H7 (cell line): ENCODE measurements around the gene MAN1C1. TPM values are rescaled to one million over a fixed set of nuclear protein-coding genes. Genes with fewer than 3 reads are reported as not detected.
"Not testable (repeated sequence)": the region's sequence is repeated elsewhere in the genome, so short reads cannot be mapped to it uniquely, and the experiment has no call there.

ENCODE experiments used
- DNase-seq: peaks from one replicate; pipeline ENCODE4 v3.0.0; 2012
- H3K27me3 ChIP-seq: 2 replicates; pipeline ENCODE4 v1.6.0; 2011; ENCODE audit warnings: mild to moderate bottlenecking, low read length; ENCODE audit not compliant: control insufficient read depth, insufficient read depth
- H3K36me3 ChIP-seq: replicated peaks from 2 replicates; pipeline ENCODE4 v1.5.1; 2011; ENCODE audit warnings: low read length; ENCODE audit not compliant: control insufficient read depth, insufficient read depth
- H3K4me3 ChIP-seq: 2 replicates; pipeline ENCODE4 v1.5.1; 2011; ENCODE audit warnings: low read depth, mild to moderate bottlenecking, control low read depth, low read length, moderate library complexity; ENCODE audit not compliant: insufficient read depth
- total RNA-seq: library from RNA; depleted of rRNA; stranded (reverse); fragments of >200 nt; shearing (Covaris generic); gene quantifications from 2 replicates; pipeline ENCODE4 v1.2.3, GENCODE V29; 2014

MAN1C1 gene
- total RNA-seq, 1 experiment from 2014 or later = 19.5 TPM

GRCh38 chr1:25596641-25597040, 19.9 kb upstream of the MAN1C1 start:
- not testable (repeated sequence) for DNase-seq, H3K27me3 ChIP-seq, H3K36me3 ChIP-seq, H3K4me3 ChIP-seq

- Histone ChIP-seq H3K36me3 (no peaks in the 10 kb centered on the region), H3K4me3 (no peak overlapping the region), H3K27me3 (peaks cover 1% of the 10 kb centered on the region)
- no peak for DNase-seq
These were observed 17.7 kb upstream of the MAN1C1 start for GRCh38 chr1:25598879-25599278.

GRCh38 chr1:25599969-25600610, 16.5 kb upstream of the MAN1C1 start:
- no peak for DNase-seq
- H3K36me3 ChIP-seq = no peaks in the 10 kb centered on the region
- H3K27me3 ChIP-seq = peaks cover 1% of the 10 kb centered on the region
- no peak overlapping the region for H3K4me3 ChIP-seq

GRCh38 chr1:25600971-25601699, 15.5 kb upstream of the MAN1C1 start:
- not testable (repeated sequence) for H3K4me3 ChIP-seq, H3K36me3 ChIP-seq, H3K27me3 ChIP-seq, DNase-seq

GRCh38 chr1:25603779-25604538, 12.6 kb upstream of the MAN1C1 start:
- H3K27me3 ChIP-seq, H3K4me3 ChIP-seq, DNase-seq, H3K36me3 ChIP-seq: not testable (repeated sequence)

GRCh38 chr1:25607123-25607522, 9.5 kb upstream of the MAN1C1 start:
- no peak for DNase-seq
- Histone ChIP-seq H3K27me3 (peaks cover 1% of the 10 kb centered on the region), H3K36me3 (no peaks in the 10 kb centered on the region), H3K4me3 (no peak overlapping the region)

GRCh38 chr1:25608488-25609178, 8.0 kb upstream of the MAN1C1 start:
- Histone ChIP-seq H3K27me3 (no peaks in the 10 kb centered on the region; the same call in 1 of the 2 replicates), H3K36me3 (no peaks in the 10 kb centered on the region), H3K4me3 (no peak overlapping the region)
- peak; percentile 85 for DNase-seq

- DNase-seq = peak; percentile 46
- Histone ChIP-seq H3K27me3 (no peaks in the 10 kb centered on the region; the same call in 1 of the 2 replicates), H3K4me3 (no peak overlapping the region), H3K36me3 (no peaks in the 10 kb centered on the region)
These were observed 6.7 kb upstream of the MAN1C1 start for GRCh38 chr1:25609921-25610320.

GRCh38 chr1:25610822-25611630, 5.6 kb upstream of the MAN1C1 start:
- peak; percentile 17 for DNase-seq
- no peaks in the 10 kb centered on the region; the same call in 1 of the 2 replicates for H3K27me3 ChIP-seq
- H3K36me3 ChIP-seq = no peaks in the 10 kb centered on the region
- H3K4me3 ChIP-seq = no peak overlapping the region

- Histone ChIP-seq H3K36me3 (no peaks in the 10 kb centered on the region), H3K27me3 (no peaks in the 10 kb centered on the region; the same call in 1 of the 2 replicates), H3K4me3 (no peak overlapping the region)
- DNase-seq = peak; percentile 2
These were observed 4.7 kb upstream of the MAN1C1 start for GRCh38 chr1:25611843-25612242.

GRCh38 chr1:25612421-25612820, 4.2 kb upstream of the MAN1C1 start:
- peak; percentile 1 for DNase-seq
- Histone ChIP-seq H3K27me3 (peaks cover 4% of the 10 kb centered on the region), H3K36me3 (no peaks in the 10 kb centered on the region), H3K4me3 (no peak overlapping the region)

- Histone ChIP-seq H3K27me3 (peaks cover 11% of the 10 kb centered on the region), H3K36me3 (no peaks in the 10 kb centered on the region), H3K4me3 (no peak overlapping the region)
- no peak for DNase-seq
These were observed 3.5 kb upstream of the MAN1C1 start for GRCh38 chr1:25613091-25613490.

- peak; percentile 1 for DNase-seq
- Histone ChIP-seq H3K4me3 (no peak overlapping the region), H3K36me3 (no peaks in the 10 kb centered on the region), H3K27me3 (peaks cover 20% of the 10 kb centered on the region)
These were observed 2.0 kb upstream of the MAN1C1 start for GRCh38 chr1:25614501-25615171.
